GM19463 (cell line): ENCODE measurements around the gene HOXC12.

Experiments
- ATAC-seq: cut with Tn5 transposase; IDR thresholded peaks from one replicate; pipeline ENCODE4 v1.9.1; 2021; ENCODE audit warnings: mild to moderate bottlenecking, moderate library complexity; ENCODE audit not compliant: unreplicated experiment

The HOXC12 gene

DNA sequence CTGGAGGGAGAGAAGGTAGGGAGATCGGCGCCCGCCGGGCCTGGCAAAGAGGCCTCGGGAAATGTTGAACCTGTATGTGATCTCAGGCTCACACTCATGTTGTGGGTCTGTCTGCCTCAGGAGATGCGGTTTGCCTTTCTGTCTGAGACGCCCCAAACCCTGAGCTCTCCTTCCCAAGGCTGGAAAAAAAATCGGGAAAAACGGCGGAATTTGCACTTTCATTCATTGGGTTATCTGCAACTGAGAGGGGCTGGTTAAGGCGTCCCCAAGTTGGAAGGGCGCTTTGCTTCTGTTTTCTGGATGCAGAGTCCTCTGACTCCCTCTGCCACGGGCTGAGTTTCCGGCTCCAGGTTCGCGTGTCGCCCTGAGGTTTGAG lies 40.3 kb downstream of the HOXC12 start:
- no peak for ATAC-seq

DNA sequence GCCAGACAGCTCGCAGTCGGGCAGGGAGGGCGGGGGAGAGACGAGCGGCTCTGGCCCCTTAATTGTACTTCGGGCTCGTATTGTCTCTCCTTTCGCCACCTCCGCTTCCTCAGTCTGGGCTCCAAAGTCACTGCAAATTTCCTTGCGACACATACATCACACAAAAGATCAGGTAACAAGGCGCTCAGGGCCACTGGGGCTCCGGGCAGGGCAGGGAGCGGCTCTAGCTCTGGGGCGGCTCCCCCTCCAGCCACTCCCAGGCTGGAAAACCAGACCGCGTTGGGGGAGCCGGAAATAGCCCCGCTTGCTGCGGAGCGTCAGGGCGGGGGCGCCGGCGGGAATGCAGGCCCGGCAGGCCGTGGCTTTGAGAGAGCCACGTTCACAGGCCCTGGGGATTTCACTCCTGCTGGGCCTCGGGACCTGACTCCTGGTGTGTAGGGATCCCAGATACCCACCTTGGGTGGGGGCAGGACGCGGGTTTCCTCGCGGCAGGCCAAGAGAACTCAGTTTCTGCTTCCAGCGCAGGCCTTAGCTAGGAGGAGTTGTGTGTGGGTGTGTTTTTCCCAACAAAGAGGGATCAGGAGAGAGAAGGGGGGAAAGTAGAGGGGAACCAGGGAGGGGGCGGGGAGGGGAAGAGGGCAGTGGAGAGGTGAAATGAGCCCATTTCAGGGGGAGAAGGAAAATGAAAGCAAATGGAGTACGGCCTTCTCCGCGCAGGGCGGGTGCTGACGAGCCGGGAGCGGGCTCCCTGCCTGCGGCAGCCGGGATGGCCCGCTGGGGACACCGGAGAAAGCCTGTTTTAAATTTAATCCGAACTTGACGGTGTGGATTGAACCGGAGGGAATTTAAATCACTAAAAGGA lies 40.9 kb downstream of the HOXC12 start:
- no peak for ATAC-seq

GRCh38 chr12:53996240-53997203 lies 41.8 kb downstream of the HOXC12 start:
- no peak for ATAC-seq

DNA sequence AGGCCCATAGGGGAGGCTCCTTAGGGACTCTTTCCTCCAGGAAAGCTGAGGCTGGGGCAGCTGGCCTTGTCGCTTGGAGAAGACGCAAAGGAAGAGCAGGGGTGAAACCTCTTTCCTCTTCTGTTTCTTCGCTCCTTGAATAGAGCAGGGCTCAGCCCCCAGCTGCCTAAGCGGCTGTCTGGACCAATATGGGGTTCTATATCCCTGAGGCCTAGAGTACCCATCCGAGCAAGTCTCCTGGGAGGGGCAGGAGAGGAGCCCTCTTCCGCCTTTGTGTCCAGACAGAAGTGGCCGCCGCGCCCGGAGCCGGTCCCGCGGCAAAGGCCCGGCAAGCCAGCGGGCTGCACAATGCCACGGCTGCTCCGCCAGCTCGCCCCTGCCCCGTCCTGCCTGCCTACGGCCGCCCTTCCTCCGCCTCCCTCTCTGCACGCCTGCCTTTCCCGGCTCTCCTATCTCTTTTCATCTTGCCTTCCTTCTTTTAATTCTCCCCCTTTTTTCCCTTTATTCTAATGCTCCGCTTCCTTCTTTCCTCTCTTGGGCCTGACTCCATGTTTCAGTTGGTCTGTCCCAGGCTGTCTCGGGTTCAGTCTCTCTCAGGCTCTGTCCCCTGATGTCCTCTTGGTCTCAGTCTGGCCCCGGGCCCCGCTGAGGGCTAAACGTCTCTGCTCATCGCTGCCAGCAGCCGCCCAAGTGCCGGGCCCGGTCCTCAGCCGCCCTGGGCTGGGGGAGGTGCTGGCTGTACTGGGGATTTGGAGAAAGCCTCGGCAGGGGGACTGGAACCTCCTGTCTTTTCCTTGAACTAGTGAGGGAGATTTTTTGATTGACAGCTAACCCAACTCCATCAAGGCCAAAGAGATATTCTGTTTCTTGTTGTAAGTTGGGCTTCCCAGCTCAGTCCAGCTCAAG lies 42.8 kb downstream of the HOXC12 start:
- ATAC-seq, result no peak

- ATAC-seq, result no peak
Measured at GRCh38 chr12:53998110-53998899, 43.6 kb downstream of the HOXC12 start.

DNA sequence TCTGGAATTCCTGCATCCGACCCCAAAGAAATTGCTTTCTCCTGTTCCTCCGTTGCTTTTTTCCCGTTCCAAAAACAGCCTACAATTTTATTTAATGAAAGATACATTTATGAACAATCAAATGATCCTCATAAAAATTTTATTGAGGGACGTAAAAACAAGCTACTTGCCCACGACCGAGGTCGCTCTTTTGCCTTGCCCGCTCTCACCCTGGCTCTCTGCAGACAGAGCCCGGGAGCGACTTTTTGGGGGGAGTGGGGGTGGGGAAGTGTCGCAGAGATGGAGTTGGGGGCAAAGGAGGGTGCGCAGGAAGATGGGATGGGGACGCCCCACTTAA lies 44.2 kb downstream of the HOXC12 start:
- ATAC-seq, result no peak

DNA sequence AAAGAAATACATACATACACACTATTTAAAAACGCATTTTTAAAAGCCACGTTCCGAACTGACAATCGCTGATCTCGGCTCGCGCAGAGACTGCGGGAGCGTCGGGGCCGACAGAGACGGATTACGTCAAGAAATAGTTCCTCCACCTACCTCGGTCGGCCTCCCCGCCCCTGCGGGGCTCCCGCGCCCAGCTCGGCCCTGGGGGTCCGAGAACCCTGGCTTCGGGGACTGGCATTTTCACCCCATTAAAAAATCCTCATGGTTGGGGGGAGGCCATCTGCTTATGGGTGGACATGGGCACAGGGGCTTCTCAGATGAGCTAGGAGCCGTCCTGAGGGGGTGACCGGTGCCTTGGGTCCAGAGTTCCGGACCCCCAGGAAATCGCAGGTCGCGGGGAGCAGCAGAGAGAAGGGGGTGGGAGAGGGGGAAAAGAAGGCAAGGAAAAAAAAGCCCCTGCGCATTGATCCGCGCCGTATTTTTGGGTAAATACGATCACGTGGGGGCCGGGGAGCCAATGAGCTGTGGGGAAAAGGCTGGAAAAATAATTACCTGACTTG lies 44.9 kb downstream of the HOXC12 start:
- ATAC-seq, result no peak

DNA sequence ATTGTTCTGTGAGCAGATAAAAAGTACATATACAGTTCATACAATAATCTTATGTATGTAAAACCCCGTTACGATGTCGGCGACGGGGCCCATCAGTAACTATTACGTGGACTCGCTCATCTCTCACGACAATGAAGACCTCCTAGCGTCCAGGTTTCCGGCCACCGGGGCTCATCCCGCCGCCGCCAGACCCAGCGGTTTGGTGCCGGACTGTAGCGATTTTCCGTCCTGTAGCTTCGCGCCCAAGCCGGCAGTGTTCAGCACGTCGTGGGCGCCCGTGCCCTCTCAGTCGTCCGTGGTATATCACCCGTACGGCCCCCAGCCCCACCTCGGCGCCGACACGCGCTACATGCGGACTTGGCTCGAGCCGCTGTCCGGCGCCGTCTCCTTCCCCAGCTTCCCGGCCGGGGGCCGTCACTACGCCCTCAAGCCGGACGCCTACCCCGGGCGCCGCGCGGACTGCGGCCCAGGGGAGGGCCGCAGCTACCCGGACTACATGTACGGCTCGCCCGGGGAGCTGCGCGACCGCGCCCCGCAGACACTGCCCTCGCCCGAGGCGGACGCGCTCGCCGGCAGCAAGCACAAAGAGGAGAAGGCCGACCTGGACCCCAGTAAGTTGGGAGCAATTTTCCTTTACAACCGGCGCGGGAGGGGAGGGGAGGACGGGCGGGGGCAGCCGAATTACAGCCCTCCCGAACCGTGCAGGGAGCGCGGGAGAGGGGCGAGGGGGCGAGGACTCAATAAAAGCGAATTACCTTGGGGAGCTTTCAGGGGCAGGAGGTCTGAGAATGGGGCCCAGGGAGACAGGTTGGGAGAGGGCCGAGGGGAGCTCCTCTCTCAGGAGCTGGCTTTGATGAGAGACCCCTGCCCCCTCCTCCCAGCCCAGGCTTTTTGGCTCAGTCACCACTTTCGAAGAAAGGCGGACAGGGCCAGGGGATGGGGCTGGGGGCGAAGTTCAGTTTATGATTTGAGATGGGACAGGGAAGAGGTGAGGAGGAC lies 45.7 kb downstream of the HOXC12 start, which contains the start of gene HOXC9:
Gene HOXC9 (plus strand): TSS at position 46 of the 999 bp plus-strand sequence. CDS start 28 bp downstream, at position 74.
- no peak for ATAC-seq

GRCh38 chr12:54001283-54002187 lies 46.8 kb downstream of the HOXC12 start:
- no peak for ATAC-seq

DNA sequence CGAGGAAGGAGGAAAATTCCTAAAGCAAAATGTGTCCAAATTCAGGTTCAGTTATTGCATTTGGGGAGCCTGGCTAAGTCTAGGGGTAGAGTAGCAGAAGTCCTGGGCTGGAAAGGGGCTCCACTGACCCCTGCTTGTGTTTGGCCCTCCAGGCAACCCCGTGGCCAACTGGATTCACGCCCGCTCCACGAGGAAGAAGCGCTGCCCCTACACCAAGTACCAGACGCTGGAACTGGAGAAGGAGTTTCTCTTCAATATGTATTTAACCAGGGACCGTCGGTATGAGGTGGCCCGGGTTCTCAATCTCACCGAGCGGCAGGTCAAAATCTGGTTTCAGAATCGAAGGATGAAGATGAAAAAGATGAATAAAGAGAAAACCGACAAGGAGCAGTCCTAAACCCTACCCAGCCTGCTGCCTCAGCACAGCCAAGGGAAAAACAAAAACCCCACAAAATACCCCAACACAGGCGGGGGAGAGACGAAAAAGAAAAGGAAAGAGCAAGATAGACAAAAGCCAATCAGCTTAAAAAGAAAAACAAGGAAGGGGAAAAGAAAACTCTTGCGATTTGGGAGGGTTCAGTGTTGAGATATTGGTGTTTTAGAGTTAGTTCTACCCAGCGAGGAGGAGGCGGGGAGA lies 47.7 kb downstream of the HOXC12 start:
- ATAC-seq, result no peak

DNA sequence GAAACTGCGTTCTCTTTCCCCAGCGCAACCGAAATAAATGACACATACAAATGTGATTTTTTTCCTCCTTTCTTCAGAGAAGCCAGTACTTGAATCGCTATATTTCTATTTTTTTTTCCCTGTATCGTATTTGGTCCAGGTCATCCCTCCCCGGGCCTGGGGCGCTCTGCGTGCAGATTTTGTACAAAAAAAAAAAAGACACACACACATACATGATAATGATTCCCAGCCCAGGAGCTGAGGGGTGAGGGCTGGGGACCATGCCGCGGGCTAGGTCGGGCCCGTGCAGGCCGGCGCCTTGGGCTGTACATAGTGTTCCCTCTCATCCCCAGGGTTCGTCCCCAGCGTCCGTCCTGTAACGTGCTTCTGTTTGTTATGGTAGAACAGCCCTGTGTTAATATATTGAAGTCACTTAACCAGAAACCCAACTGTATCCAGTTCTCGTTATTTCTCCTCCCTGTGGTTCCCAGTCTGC lies 48.2 kb downstream of the HOXC12 start:
- no peak for ATAC-seq

DNA sequence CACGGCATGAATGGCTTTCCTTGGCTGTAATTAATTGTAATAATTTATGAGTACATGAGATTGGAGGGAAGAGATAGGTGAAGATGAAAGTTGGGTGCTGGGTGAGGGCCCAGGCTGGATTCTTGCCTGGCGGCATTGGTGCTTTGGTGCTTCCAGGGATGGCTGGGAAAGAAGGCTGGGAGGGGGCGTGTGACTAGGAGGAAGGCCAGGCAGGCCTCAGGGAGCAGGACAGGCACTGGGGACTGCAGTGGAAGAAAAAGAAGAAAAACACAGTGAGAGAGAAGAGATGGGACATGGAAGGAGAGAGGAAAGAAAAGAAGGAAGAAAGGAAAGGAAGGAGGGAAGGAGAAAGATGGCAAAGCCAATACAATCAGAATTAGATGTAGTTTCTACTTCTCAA lies 48.9 kb downstream of the HOXC12 start:
- no peak for ATAC-seq

DNA sequence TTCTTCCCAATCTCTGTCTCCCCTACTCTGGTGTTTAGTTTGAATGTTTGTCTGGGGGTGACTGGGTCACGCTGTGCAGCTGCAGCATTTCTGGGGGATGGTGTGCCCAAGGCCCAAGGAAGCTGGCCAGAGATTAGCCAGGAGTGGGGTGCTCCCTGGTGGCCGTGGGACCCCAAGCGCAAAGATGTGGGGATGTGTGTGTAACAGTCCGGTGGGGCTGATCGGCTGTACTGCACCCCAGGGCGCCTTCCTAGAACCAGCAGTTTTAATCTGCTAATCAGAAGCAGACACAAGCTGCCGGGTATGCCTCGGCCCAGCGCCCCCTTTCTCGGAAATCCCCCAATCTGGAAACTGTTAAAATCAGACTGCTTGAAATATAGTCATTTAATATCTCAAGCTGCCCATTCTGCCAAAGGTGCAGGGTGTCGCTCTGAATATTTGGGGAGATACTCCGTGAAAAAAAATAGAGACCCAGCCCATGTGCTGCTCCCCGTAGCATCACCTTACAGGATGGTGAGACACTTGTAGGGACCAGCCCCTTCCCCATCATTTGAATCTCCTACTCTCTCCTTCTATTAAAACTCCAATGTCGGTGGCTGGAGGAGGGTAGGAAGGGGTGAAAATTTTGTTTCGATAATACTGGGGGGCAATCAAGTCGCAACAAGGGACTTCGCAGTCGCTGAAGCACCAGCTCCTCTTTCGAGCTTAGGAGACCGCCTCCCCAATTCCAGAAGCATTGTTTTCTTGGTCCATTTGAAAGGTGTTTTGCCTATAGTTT lies 49.5 kb downstream of the HOXC12 start:
- no peak for ATAC-seq

GRCh38 chr12:54004841-54005530 lies 50.3 kb downstream of the HOXC12 start:
- no peak for ATAC-seq

DNA sequence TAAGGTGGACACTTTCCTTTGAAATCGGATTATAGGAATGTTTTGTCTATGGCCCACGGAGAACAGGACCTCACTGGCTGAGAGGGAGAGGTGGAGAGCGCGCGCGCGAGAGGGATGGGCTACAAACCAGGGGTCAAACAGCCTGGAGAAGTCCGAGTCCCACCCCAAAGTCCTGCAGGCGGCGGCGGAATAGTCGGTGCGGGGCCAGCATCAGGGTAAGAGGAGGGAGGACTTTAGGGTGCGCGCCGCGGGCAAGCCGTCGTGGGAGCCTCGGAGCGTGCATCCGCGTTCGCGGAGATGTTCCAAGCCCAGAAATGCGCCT lies 50.8 kb downstream of the HOXC12 start:
- ATAC-seq, result no peak
